Gastrocnemius medialis (tissue), 4 donors: Measurements from ENCODE around the gene PDIA6.

Source experiments
- CTCF ChIP-seq, 5 experiments: fragments of 450-650 bp in 3 of 5; fragments of 200-600 bp in 2 of 5; sonication (generic) in 2 of 5; IDR thresholded peaks in 4 of 5; conservative IDR thresholded peaks in 1 of 5; 1 replicate in 4 of 5; 2 replicates in 1 of 5; pipeline ENCODE4 v1.5.1; 2016 to 2019; ENCODE audit warnings: antibody characterized with exemption in 5 of 5, mild to moderate bottlenecking in 3 of 5, moderate library complexity in 3 of 5
- POLR2A ChIP-seq, 2 donors: fragments of 450-650 bp; IDR thresholded peaks; one replicate each; pipeline ENCODE4 v1.6.1; 2017; ENCODE audit warnings: antibody characterized with exemption in 2 of 2, mild to moderate bottlenecking in 2 of 2, moderate library complexity in 2 of 2

GRCh38 chr2:10770956-10771750, 41.4 kb downstream of the PDIA6 start:
- TF ChIP-seq POLR2A (IDR thresholded peaks at IDR 0.05) (no peak), CTCF (IDR thresholded peaks at IDR 0.05 in 4 of 5, conservative IDR thresholded peaks at IDR 0.05 in 1 of 5) (no peak)
